HG03097 (cell line): ENCODE data around the gene IL18RAP.
A peak's percentile ranks its signal among the peaks of the same experiment; 100 is the strongest.

Experiments
- ATAC-seq: cut with Tn5 transposase; IDR thresholded peaks from one replicate; pipeline ENCODE4 v1.9.1; 2021; ENCODE audit not compliant: unreplicated experiment, low FRiP score

IL18RAP gene

GRCh38 chr2:102451968-102452367 is 29.0 kb downstream of the IL18RAP start:
- no peak for ATAC-seq

DNA sequence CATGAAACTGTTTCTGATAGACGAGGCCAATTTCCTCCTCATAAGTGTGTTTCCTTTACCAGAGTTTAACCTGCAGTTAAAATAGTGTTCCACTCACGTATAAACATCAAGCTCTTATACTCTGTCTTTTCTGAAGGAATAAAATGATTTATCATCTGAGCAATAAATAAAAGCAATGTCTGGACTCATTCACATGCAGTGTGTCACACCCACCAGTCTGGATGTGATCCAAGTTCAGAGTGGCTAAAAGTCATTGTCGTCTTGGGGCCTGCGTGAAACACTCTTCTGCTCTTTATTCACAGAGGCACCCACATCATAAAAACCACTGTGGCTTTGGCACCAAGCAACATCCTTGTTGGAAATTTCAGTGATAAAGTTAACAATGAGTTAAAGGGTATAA is 30.5 kb downstream of the IL18RAP start:
- ATAC-seq: no peak

DNA sequence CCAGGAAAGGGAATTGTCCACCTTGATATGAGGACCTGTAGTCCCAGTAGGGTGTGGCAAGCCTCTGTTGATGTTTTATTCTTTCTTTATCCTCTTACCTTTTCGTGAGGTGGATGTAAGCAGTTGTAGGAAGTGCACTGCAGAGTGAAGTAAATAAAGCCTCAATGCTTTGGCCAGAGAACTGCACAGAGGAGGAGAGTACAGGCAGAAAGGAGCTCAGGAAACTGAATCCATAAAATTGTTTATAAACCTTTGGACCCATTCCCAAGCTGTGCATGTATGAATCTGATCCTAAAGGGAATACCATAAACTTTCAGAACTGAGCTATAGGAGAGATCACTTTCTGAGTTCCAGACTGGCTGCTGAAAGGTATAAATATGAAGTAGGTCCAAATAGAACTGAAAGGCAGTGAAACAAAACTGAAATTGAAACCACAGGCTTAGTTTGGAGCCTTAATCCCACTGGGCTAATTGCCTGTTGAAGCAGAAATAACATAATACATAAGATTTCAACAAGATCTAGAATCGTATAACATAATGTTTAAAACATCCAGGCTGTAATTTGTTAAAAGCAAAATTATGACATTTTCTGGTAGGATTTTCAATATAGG is 32.2 kb downstream of the IL18RAP start:
- no peak for ATAC-seq

DNA sequence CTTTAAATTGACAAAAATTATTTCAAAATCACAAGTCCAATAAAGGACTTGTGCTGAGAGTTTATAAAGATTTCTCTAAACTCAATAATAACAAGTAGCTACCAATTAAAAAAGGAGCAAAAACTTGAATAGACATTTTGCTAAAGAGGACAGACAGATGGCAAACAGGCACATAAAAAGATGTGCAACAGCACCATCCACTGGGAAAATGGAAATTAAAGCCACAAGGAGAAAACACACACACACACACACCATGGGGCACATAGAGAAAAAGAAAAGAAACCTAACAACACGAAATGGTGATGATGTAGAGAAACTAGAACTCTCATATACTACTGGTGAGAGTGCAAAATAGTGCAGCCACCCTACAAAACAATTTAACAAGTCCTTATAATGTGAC is 37.5 kb downstream of the IL18RAP start:
- no peak for ATAC-seq

DNA sequence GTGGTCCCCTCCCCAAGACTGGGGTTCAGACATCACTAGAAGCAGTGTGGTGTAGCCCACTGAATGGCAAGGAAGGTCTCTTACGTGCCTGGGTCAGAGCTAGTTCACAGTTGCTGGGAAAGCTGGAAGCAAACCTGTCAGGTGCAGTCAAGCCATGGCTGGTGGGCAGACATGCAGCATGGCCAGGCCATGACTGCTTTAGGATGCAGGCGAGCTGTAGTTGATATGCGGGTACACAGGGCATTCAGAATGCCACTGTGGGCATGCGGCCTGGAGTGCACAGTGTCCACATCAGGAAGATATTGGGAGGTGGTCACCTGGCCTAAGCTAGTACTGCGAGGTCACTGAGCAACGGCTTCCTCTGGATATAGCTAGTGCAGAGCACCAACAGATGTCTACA is 38.2 kb downstream of the IL18RAP start:
- ATAC-seq: no peak

DNA sequence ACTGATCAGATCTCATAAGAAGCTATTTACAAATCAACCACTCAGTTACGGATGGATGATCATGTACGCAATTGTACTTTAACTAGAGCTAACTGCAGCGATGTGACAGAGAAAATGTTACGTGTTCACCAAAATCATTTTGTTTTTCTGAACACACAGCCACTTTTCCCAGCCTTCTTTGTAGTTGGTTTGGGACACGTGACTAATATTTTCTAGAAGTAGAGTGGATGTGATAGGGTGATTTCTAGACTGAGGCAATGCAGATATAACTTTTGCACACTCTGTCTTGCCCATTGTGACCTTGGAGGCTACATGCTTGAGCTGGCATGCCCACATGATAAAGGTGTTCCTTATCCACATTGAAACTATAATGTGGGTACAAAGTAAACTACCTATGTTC is 40.2 kb downstream of the IL18RAP start:
- ATAC-seq: no peak

- no peak for ATAC-seq
These were observed 47.2 kb downstream of the IL18RAP start for GRCh38 chr2:102470168-102470567.

DNA sequence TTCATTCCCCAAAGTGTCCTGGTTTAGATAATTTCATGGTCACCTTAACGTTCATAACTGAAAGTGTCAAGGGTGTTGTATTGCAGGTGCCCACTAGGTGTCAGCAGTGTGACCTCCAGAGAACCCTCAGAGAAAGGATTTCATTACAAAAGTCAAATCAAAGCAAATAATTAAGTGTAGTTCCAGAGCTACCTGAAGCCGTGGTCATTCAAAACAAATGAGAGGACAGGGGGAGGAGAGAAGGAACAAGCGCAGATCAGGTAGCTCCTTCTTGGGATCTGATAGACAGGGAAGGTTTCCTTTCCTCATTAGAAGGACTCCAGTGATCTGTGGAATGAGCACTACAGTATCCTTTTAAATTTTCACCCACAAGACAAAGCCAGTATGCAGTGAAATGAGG is 50.1 kb downstream of the IL18RAP start, which contains the start of gene SLC9A4:
SLC9A4 (plus strand) TSS at position 207 of the 400 bp plus-strand sequence. CDS start 534 bp downstream, outside the sequence.
- peak; percentile 52 for ATAC-seq

GRCh38 chr2:102473631-102474030 is 50.7 kb downstream of the IL18RAP start:
- ATAC-seq: no peak

DNA sequence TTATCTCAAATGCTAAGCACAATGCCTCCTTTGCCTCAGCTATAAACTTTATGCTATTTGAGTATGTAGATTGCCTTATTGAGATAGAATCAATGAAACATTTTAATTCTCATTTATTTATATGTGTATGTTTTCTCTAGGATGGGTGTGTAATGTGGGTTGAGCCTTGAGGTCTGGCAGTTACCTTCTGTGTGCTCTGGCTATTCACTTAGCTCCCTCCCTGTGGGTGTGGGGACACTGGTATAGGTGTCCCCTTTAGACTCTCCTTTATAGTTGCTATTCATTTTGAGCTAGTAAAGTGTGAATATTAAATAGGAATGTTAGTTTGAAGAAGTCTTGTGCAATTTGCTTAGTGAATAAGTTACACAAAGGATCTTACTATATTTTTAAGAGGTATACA is 51.8 kb downstream of the IL18RAP start:
- ATAC-seq: no peak

GRCh38 chr2:102478686-102479470 is 55.9 kb downstream of the IL18RAP start:
- ATAC-seq: no peak

- no peak for ATAC-seq
These were observed 57.6 kb downstream of the IL18RAP start for GRCh38 chr2:102480285-102481195.

GRCh38 chr2:102481931-102482330 is 59.0 kb downstream of the IL18RAP start:
- no peak for ATAC-seq

- no peak for ATAC-seq
These were observed 60.1 kb downstream of the IL18RAP start for GRCh38 chr2:102483086-102483485.

DNA sequence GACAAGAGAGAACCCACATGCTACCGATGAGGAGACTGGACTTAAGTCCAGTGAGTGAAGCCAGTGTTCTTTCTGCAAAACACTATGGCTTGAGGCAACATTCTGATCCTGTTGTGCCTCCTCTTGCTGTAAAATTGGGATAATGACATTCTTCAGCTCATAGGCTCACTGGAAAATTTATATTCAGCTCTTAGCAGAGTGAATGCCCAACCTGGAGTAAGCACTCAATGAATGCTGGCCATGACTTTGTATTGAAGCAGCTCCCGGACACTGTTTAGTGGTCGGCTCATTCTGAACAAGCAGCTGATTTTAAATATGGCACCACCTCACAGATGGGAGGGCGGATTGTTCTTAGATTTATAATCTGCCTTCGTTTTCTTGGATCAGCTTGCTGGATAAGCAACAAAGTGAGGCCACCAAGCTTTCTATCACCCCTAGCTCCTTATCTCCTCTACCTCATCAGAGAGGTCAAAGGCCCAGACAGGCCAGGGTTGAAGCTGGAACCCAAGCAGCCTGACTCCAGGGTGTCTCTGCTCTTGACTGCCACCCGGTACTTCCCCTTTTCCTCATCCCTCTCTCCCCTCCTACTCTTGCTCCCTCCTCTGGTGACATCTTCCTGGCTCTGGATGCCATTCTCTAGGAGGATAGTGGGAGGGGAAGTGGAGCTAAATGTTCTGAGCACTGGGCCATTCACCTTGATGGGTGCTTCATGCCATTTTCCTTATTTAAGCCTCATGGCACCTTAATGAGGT is 61.5 kb downstream of the IL18RAP start:
- no peak for ATAC-seq

- no peak for ATAC-seq
These were observed 62.3 kb downstream of the IL18RAP start for GRCh38 chr2:102485147-102485785.

- no peak for ATAC-seq
These were observed 64.2 kb downstream of the IL18RAP start for GRCh38 chr2:102486941-102487702.

- no peak for ATAC-seq
These were observed 65.0 kb downstream of the IL18RAP start for GRCh38 chr2:102487761-102488462.

DNA sequence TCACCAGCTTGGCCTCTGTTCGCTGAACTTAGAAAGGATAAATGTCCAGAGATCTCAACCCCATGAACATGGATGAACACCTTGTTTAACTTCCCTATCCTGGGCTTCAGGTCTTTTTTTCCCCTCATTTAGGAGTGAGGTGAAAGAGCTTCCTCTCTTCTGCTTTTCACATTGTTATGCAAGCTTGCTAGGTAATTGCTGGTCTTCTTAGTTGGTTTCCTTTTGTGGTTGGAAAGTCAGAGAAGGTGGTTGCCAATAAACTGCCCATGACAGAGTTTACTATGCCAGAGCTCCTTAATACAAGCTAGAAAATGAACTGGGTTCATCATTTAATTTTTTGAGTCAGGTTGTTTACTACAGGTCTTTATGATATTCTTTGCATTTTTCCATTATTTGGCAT is 66.7 kb downstream of the IL18RAP start:
- no peak for ATAC-seq
